ENCODE data around the gene TMEM168. TPM values are rescaled to one million over a fixed set of nuclear protein-coding genes. Genes with fewer than 3 reads are reported as not detected.

The TMEM168 gene
- total RNA-seq, 1 donor from 2014 or later: 20.4 TPM

DNA sequence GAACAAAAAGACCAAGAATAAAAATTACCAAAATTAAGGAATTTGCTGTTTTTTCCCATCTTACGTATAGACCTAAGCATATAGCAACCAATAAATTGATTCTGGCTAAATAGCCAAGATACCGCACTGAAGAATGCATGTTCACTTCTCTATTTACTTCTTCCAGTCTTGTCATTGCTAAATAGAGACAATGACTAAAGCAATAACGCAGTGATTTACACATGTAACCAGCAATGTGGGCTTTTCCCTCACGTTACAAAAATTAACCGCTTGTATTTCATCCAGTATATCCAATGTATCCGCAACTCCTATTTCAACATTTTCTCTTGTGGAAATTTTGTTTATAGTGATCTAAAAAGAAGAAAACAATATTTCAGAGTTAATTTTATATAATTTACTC lies 5.6 kb downstream of the TMEM168 start:
- Histone ChIP-seq H3K27ac (ENCODE audit: low read depth, low read length) (no peak overlapping the region), H3K27me3 (ENCODE audit: control insufficient read depth in 3 of 3, insufficient read depth in 3 of 3, low read length in 3 of 3) (no peaks in the 10 kb centered on the region), H3K9ac (ENCODE audit: low read depth in 1 of 3, low read length in 3 of 3) (no peak overlapping the region), H3K36me3 (ENCODE audit: control insufficient read depth in 3 of 3, insufficient read depth in 3 of 3, low read length in 3 of 3) (peaks cover 0 to 2% (median 0%) of the 10 kb centered on the region in 3 donors), H3K9me3 (ENCODE audit: control insufficient read depth in 3 of 3, low read length in 3 of 3) (no peaks in the 10 kb centered on the region), H3K4me3 (ENCODE audit: low read length in 3 of 3) (no peak overlapping the region), H3K4me1 (ENCODE audit: control insufficient read depth in 3 of 3, insufficient read depth in 3 of 3, low read length in 3 of 3) (peaks cover 0 to 16% (median 12%) of the 10 kb centered on the region in 3 donors)

DNA sequence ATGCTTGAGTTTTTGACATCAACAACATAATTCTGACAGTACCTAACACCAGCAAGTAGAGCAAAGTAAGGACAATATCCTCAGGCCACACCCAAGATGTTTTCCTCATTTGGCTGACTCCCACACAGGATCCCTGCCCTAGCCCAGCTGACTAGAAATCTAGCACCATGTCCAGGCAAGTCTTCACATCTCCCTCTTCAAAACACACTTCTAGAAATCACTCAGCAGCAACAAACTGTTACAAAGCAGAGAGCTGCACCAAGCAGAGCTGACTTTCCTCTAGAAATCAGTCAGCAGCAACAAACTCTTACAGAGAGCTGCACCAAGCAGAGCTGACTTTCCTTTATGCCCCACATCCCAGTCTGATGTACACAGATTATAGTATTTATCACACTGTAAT lies 7.7 kb downstream of the TMEM168 start:
- Histone ChIP-seq H3K4me3 (ENCODE audit: low read length in 3 of 3) (no peak overlapping the region), H3K9me3 (ENCODE audit: control insufficient read depth in 3 of 3, low read length in 3 of 3) (no peaks in the 10 kb centered on the region), H3K4me1 (ENCODE audit: control insufficient read depth in 3 of 3, insufficient read depth in 3 of 3, low read length in 3 of 3) (peaks cover 0 to 6% (median 4%) of the 10 kb centered on the region in 3 donors), H3K27me3 (ENCODE audit: control insufficient read depth in 3 of 3, insufficient read depth in 3 of 3, low read length in 3 of 3) (no peaks in the 10 kb centered on the region), H3K9ac (ENCODE audit: low read depth in 1 of 3, low read length in 3 of 3) (peak overlapping the region in 1 of 3 donors; percentile 28), H3K27ac (ENCODE audit: low read depth, low read length) (no peak overlapping the region), H3K36me3 (ENCODE audit: control insufficient read depth in 3 of 3, insufficient read depth in 3 of 3, low read length in 3 of 3) (peaks cover 0 to 2% (median 0%) of the 10 kb centered on the region in 3 donors)

DNA sequence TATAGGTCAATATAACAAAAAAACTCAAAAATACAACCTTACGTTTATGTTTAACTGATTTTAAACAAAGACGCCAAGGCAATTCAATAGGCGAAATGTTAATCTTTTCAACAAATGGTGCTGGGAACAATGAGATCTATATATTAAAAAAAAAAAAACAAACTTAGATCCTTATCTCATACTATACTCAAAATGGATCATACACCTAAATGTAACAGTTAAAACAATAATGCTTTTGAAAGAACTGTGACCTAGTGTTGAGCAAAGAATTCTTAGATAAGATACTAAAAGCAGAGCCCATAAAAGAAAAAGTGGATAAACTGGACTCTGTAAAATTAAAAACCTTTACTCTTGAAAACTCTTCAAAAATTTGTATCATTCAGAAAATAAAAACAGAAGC lies 8.6 kb downstream of the TMEM168 start:
- Histone ChIP-seq H3K4me3 (ENCODE audit: low read length in 3 of 3) (no peak overlapping the region), H3K9me3 (ENCODE audit: control insufficient read depth in 3 of 3, low read length in 3 of 3) (no peaks in the 10 kb centered on the region), H3K4me1 (ENCODE audit: control insufficient read depth in 3 of 3, insufficient read depth in 3 of 3, low read length in 3 of 3) (peaks cover 0 to 6% (median 4%) of the 10 kb centered on the region in 3 donors), H3K9ac (ENCODE audit: low read depth in 1 of 3, low read length in 3 of 3) (no peak overlapping the region), H3K36me3 (ENCODE audit: control insufficient read depth in 3 of 3, insufficient read depth in 3 of 3, low read length in 3 of 3) (peaks cover 0 to 2% (median 0%) of the 10 kb centered on the region in 3 donors), H3K27ac (ENCODE audit: low read depth, low read length) (no peak overlapping the region), H3K27me3 (ENCODE audit: control insufficient read depth in 3 of 3, insufficient read depth in 3 of 3, low read length in 3 of 3) (no peaks in the 10 kb centered on the region)

DNA sequence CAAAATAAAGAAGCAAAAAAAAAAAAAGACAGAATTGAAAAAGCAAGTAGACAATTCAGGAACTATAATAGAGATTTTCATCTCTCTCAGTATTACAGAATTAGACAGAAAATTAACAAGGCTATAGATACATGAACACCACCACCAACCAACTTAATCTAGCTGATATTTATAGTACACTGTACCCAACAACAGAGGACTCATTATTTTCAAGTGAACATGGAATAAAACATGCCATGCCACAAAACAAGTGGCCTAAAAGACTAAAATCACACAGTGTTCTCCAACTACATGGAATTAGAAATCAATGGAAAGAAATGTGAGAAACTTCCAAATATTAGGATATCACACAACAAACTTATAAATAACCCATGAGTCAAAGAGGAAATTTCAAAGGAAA lies 9.1 kb downstream of the TMEM168 start:
- Histone ChIP-seq H3K4me1 (ENCODE audit: control insufficient read depth in 3 of 3, insufficient read depth in 3 of 3, low read length in 3 of 3) (peaks cover 0 to 6% (median 4%) of the 10 kb centered on the region in 3 donors), H3K27me3 (ENCODE audit: control insufficient read depth in 3 of 3, insufficient read depth in 3 of 3, low read length in 3 of 3) (no peaks in the 10 kb centered on the region), H3K9me3 (ENCODE audit: control insufficient read depth in 3 of 3, low read length in 3 of 3) (no peaks in the 10 kb centered on the region), H3K36me3 (ENCODE audit: control insufficient read depth in 3 of 3, insufficient read depth in 3 of 3, low read length in 3 of 3) (peaks cover 0 to 2% (median 0%) of the 10 kb centered on the region in 3 donors), H3K4me3 (ENCODE audit: low read length in 3 of 3) (no peak overlapping the region), H3K27ac (ENCODE audit: low read depth, low read length) (no peak overlapping the region), H3K9ac (ENCODE audit: low read depth in 1 of 3, low read length in 3 of 3) (no peak overlapping the region)

DNA sequence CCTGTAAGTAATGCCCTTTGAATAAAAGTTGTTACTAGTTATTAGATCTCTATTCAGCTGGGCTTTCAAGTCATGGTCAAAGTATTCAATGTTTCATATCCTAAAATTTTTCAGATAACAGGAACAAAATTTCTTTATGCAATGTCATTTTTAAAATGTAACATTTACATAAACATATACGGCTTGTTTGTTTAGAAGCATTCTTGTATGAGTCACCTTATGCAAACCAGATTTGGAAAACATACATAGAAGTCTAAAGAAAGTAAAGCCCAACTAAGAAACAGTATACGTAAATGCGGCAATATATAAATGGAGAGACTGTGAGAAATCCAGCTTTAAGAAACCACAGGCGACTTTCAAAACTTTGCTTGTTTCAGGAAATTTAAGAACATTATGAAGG lies 10.5 kb downstream of the TMEM168 start:
- H3K27ac ChIP-seq (ENCODE audit: low read depth, low read length): no peak overlapping the region
- H3K4me3 ChIP-seq (ENCODE audit: low read length in 3 of 3): no peak overlapping the region
- H3K36me3 ChIP-seq (ENCODE audit: control insufficient read depth in 3 of 3, insufficient read depth in 3 of 3, low read length in 3 of 3): peaks cover 0 to 2% (median 0%) of the 10 kb centered on the region in 3 donors
- H3K27me3 ChIP-seq (ENCODE audit: control insufficient read depth in 3 of 3, insufficient read depth in 3 of 3, low read length in 3 of 3): no peaks in the 10 kb centered on the region
- H3K4me1 ChIP-seq (ENCODE audit: control insufficient read depth in 3 of 3, insufficient read depth in 3 of 3, low read length in 3 of 3): peaks cover 0 to 6% (median 4%) of the 10 kb centered on the region in 3 donors
- H3K9me3 ChIP-seq (ENCODE audit: control insufficient read depth in 3 of 3, low read length in 3 of 3): no peaks in the 10 kb centered on the region
- H3K9ac ChIP-seq (ENCODE audit: low read depth in 1 of 3, low read length in 3 of 3): no peak overlapping the region

DNA sequence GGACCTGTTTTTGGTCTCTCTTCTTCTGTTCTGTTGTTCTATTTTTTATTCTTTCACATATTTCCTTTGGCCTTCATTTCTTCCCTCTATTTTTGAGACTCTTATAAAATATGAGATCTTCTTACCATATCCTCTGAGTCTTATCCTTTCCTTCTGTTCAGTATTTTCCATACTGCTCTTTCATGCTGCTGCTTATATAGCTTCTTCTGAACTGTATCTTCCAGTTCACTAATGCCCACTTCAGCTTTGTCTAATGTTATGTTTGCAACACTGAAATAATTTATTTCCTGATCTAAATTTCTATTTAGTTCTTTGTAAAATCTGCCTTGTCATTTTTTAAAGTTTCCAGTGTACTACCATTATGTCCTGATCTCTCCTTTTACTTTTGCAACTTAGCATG lies 12.8 kb downstream of the TMEM168 start:
- H3K4me3 ChIP-seq (ENCODE audit: low read length in 3 of 3): no peak overlapping the region
- H3K27ac ChIP-seq (ENCODE audit: low read depth, low read length): no peak overlapping the region
- H3K9me3 ChIP-seq (ENCODE audit: control insufficient read depth in 3 of 3, low read length in 3 of 3): no peaks in the 10 kb centered on the region
- H3K9ac ChIP-seq (ENCODE audit: low read depth in 1 of 3, low read length in 3 of 3): no peak overlapping the region
- no peaks in the 10 kb centered on the region for H3K27me3 ChIP-seq (ENCODE audit: control insufficient read depth in 3 of 3, insufficient read depth in 3 of 3, low read length in 3 of 3)
- H3K36me3 ChIP-seq (ENCODE audit: control insufficient read depth in 3 of 3, insufficient read depth in 3 of 3, low read length in 3 of 3): peaks cover 0 to 4% (median 0%) of the 10 kb centered on the region in 3 donors
- H3K4me1 ChIP-seq (ENCODE audit: control insufficient read depth in 3 of 3, insufficient read depth in 3 of 3, low read length in 3 of 3): peaks cover 0 to 2% (median 1%) of the 10 kb centered on the region in 3 donors

DNA sequence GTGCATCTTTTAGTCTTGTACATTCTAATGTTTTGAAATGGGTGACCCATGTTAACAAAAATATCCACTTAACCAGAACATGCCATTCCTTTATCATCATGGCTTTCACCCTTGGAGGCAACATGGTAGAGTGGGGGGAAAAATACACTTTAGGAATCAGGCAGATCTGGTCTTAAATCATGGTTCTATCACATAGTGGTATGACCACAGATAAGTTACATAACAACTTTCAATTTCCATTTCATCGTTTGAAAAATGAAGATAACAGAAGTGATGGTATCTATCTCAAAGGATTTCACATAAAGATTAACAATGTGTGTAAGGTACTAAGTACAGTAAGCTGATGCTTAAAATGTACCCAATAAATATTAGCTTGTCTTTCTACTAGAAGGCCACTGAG lies 19.0 kb downstream of the TMEM168 start:
- H3K4me3 ChIP-seq (ENCODE audit: low read length in 3 of 3): no peak overlapping the region
- no peak overlapping the region for H3K9ac ChIP-seq (ENCODE audit: low read depth in 1 of 3, low read length in 3 of 3)
- H3K27ac ChIP-seq (ENCODE audit: low read depth, low read length): no peak overlapping the region
- no peaks in the 10 kb centered on the region for H3K9me3 ChIP-seq (ENCODE audit: control insufficient read depth in 3 of 3, low read length in 3 of 3)
- no peaks in the 10 kb centered on the region for H3K27me3 ChIP-seq (ENCODE audit: control insufficient read depth in 3 of 3, insufficient read depth in 3 of 3, low read length in 3 of 3)
- peaks cover 3 to 7% (median 4%) of the 10 kb centered on the region in 3 donors for H3K36me3 ChIP-seq (ENCODE audit: control insufficient read depth in 3 of 3, insufficient read depth in 3 of 3, low read length in 3 of 3)
- H3K4me1 ChIP-seq (ENCODE audit: control insufficient read depth in 3 of 3, insufficient read depth in 3 of 3, low read length in 3 of 3): no peaks in the 10 kb centered on the region

DNA sequence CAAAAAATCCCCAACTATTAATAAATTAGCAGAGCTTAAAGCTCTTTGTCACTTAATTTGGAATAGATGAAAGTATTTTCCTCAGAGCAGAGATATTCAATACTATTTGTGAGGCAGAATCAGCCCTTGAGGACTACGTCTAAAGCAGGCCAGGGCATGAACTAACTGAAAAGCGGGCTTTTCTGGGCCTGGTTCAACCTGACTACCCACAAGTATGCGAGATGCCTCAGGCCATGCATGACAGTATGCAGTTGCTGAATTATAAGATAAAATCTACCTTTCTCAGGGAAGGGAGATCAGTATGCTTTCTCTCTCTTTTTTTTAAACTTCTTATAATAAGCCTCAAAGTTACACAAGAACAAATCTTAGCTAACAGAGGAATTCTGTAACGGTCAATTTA lies 20.1 kb downstream of the TMEM168 start:
- H3K27me3 ChIP-seq (ENCODE audit: control insufficient read depth in 3 of 3, insufficient read depth in 3 of 3, low read length in 3 of 3): no peaks in the 10 kb centered on the region
- H3K4me3 ChIP-seq (ENCODE audit: low read length in 3 of 3): no peak overlapping the region
- H3K4me1 ChIP-seq (ENCODE audit: control insufficient read depth in 3 of 3, insufficient read depth in 3 of 3, low read length in 3 of 3): no peaks in the 10 kb centered on the region
- H3K27ac ChIP-seq (ENCODE audit: low read depth, low read length): no peak overlapping the region
- H3K36me3 ChIP-seq (ENCODE audit: control insufficient read depth in 3 of 3, insufficient read depth in 3 of 3, low read length in 3 of 3): peaks cover 3 to 7% (median 4%) of the 10 kb centered on the region in 3 donors
- H3K9me3 ChIP-seq (ENCODE audit: control insufficient read depth in 3 of 3, low read length in 3 of 3): no peaks in the 10 kb centered on the region
- no peak overlapping the region for H3K9ac ChIP-seq (ENCODE audit: low read depth in 1 of 3, low read length in 3 of 3)

DNA sequence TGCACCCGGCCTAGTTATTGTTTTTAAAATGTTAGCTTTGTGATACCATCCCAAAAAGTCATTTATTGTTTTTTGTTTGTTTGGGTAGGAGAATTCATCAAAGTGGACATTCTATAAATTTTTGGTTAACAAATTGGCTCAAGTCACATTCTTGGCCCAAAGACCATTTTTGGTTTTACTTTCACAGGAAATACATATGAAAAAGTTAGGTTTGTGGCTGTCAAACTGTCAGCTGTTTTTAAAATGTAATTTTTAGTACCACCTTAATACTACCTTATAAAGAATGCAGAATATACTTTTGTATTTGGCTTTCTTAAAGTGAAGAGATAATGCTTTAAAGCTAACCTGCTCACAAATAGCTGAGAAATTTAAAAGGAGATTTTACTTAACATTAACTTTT lies 25.1 kb downstream of the TMEM168 start:
- no peaks in the 10 kb centered on the region for H3K27me3 ChIP-seq (ENCODE audit: control insufficient read depth in 3 of 3, insufficient read depth in 3 of 3, low read length in 3 of 3)
- H3K4me1 ChIP-seq (ENCODE audit: control insufficient read depth in 3 of 3, insufficient read depth in 3 of 3, low read length in 3 of 3): no peaks in the 10 kb centered on the region
- peaks cover 3 to 4% (median 3%) of the 10 kb centered on the region in 3 donors for H3K36me3 ChIP-seq (ENCODE audit: control insufficient read depth in 3 of 3, insufficient read depth in 3 of 3, low read length in 3 of 3)

DNA sequence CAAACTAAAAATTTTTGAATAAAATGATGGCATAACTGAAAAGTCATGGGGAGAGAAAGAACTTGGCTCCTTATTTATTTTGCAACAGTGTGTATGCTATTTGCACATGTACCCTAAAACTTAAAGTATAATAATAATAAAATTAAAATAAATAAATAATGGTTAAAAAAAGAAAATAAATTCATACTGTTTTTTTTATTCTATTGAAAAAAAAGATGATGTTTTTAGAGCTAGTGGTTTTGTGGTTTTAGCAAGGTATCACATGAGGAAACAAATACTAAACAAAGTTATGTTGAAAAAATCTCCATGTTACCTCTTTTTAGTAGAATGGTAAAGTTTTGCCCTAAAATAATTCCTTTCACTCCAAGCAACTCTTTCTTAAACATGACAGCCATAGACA lies 26.2 kb downstream of the TMEM168 start:
- no peak overlapping the region for H3K9ac ChIP-seq (ENCODE audit: low read depth in 1 of 3, low read length in 3 of 3)
- no peak overlapping the region for H3K27ac ChIP-seq (ENCODE audit: low read depth, low read length)
- no peaks in the 10 kb centered on the region for H3K9me3 ChIP-seq (ENCODE audit: control insufficient read depth in 3 of 3, low read length in 3 of 3)
- peaks cover 3 to 4% (median 3%) of the 10 kb centered on the region in 3 donors for H3K36me3 ChIP-seq (ENCODE audit: control insufficient read depth in 3 of 3, insufficient read depth in 3 of 3, low read length in 3 of 3)
- H3K27me3 ChIP-seq (ENCODE audit: control insufficient read depth in 3 of 3, insufficient read depth in 3 of 3, low read length in 3 of 3): no peaks in the 10 kb centered on the region
- H3K4me1 ChIP-seq (ENCODE audit: control insufficient read depth in 3 of 3, insufficient read depth in 3 of 3, low read length in 3 of 3): no peaks in the 10 kb centered on the region
- no peak overlapping the region for H3K4me3 ChIP-seq (ENCODE audit: low read length in 3 of 3)

More for the DNA sequence above, 25.1 kb downstream of the TMEM168 start:
- no peak overlapping the region for H3K4me3 ChIP-seq (ENCODE audit: low read length in 3 of 3)
- no peaks in the 10 kb centered on the region for H3K9me3 ChIP-seq (ENCODE audit: control insufficient read depth in 3 of 3, low read length in 3 of 3)
- H3K27ac ChIP-seq (ENCODE audit: low read depth, low read length): no peak overlapping the region
- no peak overlapping the region for H3K9ac ChIP-seq (ENCODE audit: low read depth in 1 of 3, low read length in 3 of 3)

All from skeletal muscle tissue (tissue), 4 donors.